Measurements from ENCODE around the gene GPS2.

The GPS2 gene

GRCh38 chr17:7352910-7353635 lies 37.9 kb upstream of the GPS2 start:
- no peak overlapping the region for H3K4me2 ChIP-seq (ENCODE audit: low read depth, low read length, poor library complexity, severe bottlenecking)
- H2AFZ ChIP-seq (ENCODE audit: low read length), result no peak overlapping the region
- H3K4me3 ChIP-seq (ENCODE audit: low read length, poor library complexity, severe bottlenecking), result no peak overlapping the region
- H3K9ac ChIP-seq (ENCODE audit: low read depth, low read length, poor library complexity, severe bottlenecking), result no peak overlapping the region
- H3K9me2 ChIP-seq (replicated peaks; ENCODE audit: low read depth, low read length), result no peaks in the 10 kb centered on the region
- no peaks in the 10 kb centered on the region for H3K27me3 ChIP-seq (ENCODE audit: insufficient read depth, low read length, poor library complexity, severe bottlenecking)
- peaks cover 3% of the 10 kb centered on the region; the same call in 1 of the 2 replicates for H3K36me3 ChIP-seq (ENCODE audit: insufficient read depth, low read length)
- H3K9me3 ChIP-seq (ENCODE audit: insufficient read depth, low read depth, low read length), result no peaks in the 10 kb centered on the region
- H4K20me1 ChIP-seq (ENCODE audit: insufficient read depth, low read length, poor library complexity, severe bottlenecking), result no peaks in the 10 kb centered on the region
- TF ChIP-seq, protein P1, sequence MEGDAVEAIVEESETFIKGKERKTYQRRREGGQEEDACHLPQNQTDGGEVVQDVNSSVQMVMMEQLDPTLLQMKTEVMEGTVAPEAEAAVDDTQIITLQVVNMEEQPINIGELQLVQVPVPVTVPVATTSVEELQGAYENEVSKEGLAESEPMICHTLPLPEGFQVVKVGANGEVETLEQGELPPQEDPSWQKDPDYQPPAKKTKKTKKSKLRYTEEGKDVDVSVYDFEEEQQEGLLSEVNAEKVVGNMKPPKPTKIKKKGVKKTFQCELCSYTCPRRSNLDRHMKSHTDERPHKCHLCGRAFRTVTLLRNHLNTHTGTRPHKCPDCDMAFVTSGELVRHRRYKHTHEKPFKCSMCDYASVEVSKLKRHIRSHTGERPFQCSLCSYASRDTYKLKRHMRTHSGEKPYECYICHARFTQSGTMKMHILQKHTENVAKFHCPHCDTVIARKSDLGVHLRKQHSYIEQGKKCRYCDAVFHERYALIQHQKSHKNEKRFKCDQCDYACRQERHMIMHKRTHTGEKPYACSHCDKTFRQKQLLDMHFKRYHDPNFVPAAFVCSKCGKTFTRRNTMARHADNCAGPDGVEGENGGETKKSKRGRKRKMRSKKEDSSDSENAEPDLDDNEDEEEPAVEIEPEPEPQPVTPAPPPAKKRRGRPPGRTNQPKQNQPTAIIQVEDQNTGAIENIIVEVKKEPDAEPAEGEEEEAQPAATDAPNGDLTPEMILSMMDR (conservative IDR thresholded peaks at IDR 0.05; ENCODE audit: low read length), result no peak
- no peak for TF ChIP-seq EZH2phosphoT487 (IDR thresholded peaks at IDR 0.05; ENCODE audit: borderline replicate concordance)
- H3F3A ChIP-seq (ENCODE audit: low read depth), result no peaks in the 10 kb centered on the region
- no peaks in the 10 kb centered on the region for H3K4me1 ChIP-seq (ENCODE audit: insufficient read depth, low read length, poor library complexity, severe bottlenecking)
- no peaks in the 10 kb centered on the region for H3K79me2 ChIP-seq (ENCODE audit: insufficient read depth, low read length)

DNA sequence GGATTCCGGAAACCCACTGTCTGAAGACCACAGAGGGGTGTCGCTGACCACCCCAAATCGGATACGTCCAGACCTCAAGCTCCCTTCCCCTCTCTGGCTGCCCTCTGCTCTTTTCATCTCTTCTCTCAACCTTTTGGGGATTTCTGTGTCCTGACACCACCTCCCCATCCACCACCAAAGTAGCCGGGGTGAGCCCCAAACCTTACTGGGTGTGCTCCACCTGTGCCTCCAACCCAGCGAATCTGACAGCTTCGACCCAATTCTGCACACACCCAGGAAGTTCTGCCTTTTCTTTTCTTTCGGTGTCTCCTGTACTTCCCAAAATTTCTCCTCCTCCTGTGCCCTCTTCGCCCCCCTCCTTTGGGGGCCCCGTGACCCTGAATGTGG lies 37.3 kb upstream of the GPS2 start:
- Histone ChIP-seq H3K4me2 (ENCODE audit: low read depth, low read length, poor library complexity, severe bottlenecking) (no peak overlapping the region), H3K79me2 (ENCODE audit: insufficient read depth, low read length) (no peaks in the 10 kb centered on the region), H4K20me1 (ENCODE audit: insufficient read depth, low read length, poor library complexity, severe bottlenecking) (peaks cover 1% of the 10 kb centered on the region), H3K27me3 (ENCODE audit: insufficient read depth, low read length, poor library complexity, severe bottlenecking) (no peaks in the 10 kb centered on the region), H3K36me3 (ENCODE audit: insufficient read depth, low read length) (peaks cover 7% of the 10 kb centered on the region; the same call in 1 of the 2 replicates), H2AFZ (ENCODE audit: low read length) (no peak overlapping the region), H3F3A (ENCODE audit: low read depth) (no peaks in the 10 kb centered on the region), H3K4me1 (ENCODE audit: insufficient read depth, low read length, poor library complexity, severe bottlenecking) (no peaks in the 10 kb centered on the region), H3K9me2 (replicated peaks; ENCODE audit: low read depth, low read length) (no peaks in the 10 kb centered on the region), H3K4me3 (ENCODE audit: low read length, poor library complexity, severe bottlenecking) (no peak overlapping the region), H3K9me3 (ENCODE audit: insufficient read depth, low read depth, low read length) (no peaks in the 10 kb centered on the region), H3K9ac (ENCODE audit: low read depth, low read length, poor library complexity, severe bottlenecking) (no peak overlapping the region)
- TF ChIP-seq, protein P1 (conservative IDR thresholded peaks at IDR 0.05; ENCODE audit: low read length), result no peak
- TF ChIP-seq EZH2phosphoT487 (IDR thresholded peaks at IDR 0.05; ENCODE audit: borderline replicate concordance), result no peak

- H4K20me1 ChIP-seq (ENCODE audit: insufficient read depth, low read length, poor library complexity, severe bottlenecking), result peaks cover 7% of the 10 kb centered on the region
- H3K9me3 ChIP-seq (ENCODE audit: insufficient read depth, low read depth, low read length), result no peaks in the 10 kb centered on the region
- H3K9ac ChIP-seq (ENCODE audit: low read depth, low read length, poor library complexity, severe bottlenecking), result no peak within 1 kb of the TSS
- H3K79me2 ChIP-seq (ENCODE audit: insufficient read depth, low read length), result no peaks in the 10 kb centered on the region
- no peaks in the 10 kb centered on the region for H3K4me1 ChIP-seq (ENCODE audit: insufficient read depth, low read length, poor library complexity, severe bottlenecking)
- no peak within 1 kb of the TSS for H3K4me2 ChIP-seq (ENCODE audit: low read depth, low read length, poor library complexity, severe bottlenecking)
- H2AFZ ChIP-seq (ENCODE audit: low read length), result no peak within 1 kb of the TSS
- H3F3A ChIP-seq (ENCODE audit: low read depth), result no peaks in the 10 kb centered on the region
- H3K9me2 ChIP-seq (replicated peaks; ENCODE audit: low read depth, low read length), result no peaks in the 10 kb centered on the region
- no peak for TF ChIP-seq EZH2phosphoT487 (IDR thresholded peaks at IDR 0.05; ENCODE audit: borderline replicate concordance)
- TF ChIP-seq, protein P1 (conservative IDR thresholded peaks at IDR 0.05; ENCODE audit: low read length), result no peak
- no peaks in the 10 kb centered on the region for H3K27me3 ChIP-seq (ENCODE audit: insufficient read depth, low read length, poor library complexity, severe bottlenecking)
- no peak within 1 kb of the TSS for H3K4me3 ChIP-seq (ENCODE audit: low read length, poor library complexity, severe bottlenecking)
- peaks cover 13% of the 10 kb centered on the region; the same call in 1 of the 2 replicates for H3K36me3 ChIP-seq (ENCODE audit: insufficient read depth, low read length)
These were observed 36.7 kb upstream of the GPS2 start, which contains the start of gene KCTD11 for GRCh38 chr17:7351665-7352502. Gene KCTD11 (plus strand): TSS chr17:7352162.

All from Loucy (cell line).